ENCODE measurements around the gene NRXN2.

NRXN2 gene

DNA sequence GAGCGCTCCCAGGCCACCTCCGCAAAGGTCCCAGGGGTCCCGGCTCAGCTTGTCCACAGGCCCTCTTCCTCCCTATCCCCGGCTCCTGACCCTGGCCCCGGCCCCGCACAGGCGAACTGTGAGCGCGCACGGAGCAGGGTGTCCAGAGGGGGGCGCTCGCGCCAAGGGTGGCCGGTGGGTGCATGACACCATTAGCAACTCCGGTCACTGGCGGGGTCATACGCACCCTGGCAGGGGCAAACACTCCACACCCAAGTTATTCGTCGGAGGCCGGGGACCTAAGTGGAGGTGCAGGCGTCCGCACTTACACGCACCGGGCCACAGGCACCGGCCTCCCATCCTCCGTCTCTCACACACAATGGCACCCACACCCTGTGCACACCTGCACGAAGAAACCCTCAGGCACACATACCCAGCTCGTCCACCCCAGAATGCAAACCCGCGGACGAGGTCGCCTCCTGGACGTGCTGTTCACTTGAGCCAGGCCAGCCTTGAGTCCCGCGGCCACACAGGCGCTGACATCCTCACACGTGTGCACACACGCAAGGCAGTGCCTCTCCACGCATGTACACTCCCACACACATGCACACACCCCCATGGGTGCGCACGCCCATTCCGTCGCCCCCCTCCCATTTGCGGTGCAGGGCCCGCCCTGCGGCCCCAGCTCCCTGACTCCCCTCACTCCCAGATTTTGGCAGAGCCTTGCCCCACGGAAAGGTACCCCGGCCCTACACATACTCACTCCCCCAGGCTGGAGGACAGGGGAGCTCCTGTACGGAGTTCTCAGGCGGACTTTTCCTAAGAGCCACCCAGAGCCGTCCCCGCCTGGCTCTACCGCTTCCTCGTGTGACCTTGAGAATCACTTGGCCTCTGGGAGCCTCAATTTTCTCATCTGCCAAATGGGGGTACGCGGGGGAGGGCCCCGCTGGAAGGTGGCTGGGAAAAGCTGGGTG lies 20.9 kb upstream of the NRXN2 start, which contains the start of gene RASGRP2:
RASGRP2 (minus strand) TSS at position 552 of the 953 bp plus-strand sequence. CDS start 1,276 bp downstream, outside the sequence.
- no peak for DNase-seq

DNA sequence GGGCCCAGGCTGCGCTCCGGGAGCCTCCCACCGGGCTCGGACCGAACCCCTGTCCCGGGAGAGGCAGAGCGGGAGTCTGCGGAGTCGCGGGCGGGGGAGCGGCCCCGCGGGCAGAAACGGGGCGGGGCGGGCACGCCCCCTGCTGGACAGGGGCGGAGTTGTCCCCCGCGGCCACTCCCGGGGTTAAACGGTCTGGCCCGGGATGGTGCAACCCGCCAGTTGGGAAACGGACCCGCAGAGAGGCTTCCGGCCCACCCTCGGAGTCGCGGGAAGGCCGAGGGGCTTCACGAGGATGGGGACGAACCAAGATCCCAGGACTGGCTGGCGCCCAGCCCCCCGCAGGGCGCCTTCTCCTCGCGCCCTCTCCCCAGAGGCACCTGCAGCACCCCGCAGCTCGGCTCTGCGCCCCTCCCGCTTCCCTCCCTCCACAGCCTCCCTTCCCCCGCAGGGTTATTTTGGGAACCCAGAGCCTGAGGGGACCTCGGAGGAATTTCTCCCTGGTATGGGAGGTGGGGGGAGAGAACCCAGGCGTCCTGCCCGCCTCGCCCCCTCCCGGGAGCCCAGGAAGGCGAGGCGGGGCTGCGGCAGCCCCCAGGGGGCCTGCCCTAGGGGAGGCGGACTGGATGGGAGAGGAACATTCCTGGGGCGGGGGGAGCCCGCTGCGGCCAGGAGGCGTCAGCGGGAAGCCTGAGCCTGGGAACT lies 20.0 kb upstream of the NRXN2 start:
- peak; percentile 51 for DNase-seq

GRCh38 chr11:64742087-64742888 lies 19.3 kb upstream of the NRXN2 start:
- DNase-seq, result no peak

- DNase-seq, result no peak
These were observed 18.5 kb upstream of the NRXN2 start for GRCh38 chr11:64741375-64742086.

- no peak for DNase-seq
These were observed 16.9 kb upstream of the NRXN2 start for GRCh38 chr11:64739871-64740270.

GRCh38 chr11:64736654-64737053 lies 13.7 kb upstream of the NRXN2 start:
- DNase-seq, result no peak

DNA sequence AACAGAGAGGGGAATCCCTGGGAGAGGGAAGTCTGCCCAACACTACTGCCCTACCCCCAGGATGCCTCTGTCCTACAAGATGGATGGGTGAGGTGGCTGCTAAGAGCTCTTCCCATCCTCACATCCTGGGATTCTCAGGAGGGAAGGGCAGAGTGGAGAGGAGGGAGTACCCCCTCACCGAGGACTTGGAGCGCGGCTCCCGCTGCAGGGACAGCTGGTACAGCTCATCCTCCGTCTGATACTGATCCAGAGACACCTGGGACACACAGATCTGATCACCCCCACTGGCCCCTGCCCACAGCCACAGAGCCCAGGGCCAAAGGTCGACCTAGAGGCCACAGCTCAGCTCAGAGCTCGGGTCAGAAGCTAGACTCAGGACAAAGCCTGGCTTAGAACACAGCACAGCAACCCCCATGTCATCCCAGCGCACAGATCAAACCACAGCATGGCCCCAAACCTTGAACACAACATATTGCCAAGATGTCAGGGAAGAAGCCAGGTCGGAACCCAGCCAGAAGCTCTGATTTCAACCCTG lies 12.8 kb upstream of the NRXN2 start:
- DNase-seq, result no peak

- DNase-seq, result no peak
These were observed 12.1 kb upstream of the NRXN2 start for GRCh38 chr11:64734811-64735724.

GRCh38 chr11:64731601-64732000 lies 8.6 kb upstream of the NRXN2 start:
- DNase-seq, result no peak

DNA sequence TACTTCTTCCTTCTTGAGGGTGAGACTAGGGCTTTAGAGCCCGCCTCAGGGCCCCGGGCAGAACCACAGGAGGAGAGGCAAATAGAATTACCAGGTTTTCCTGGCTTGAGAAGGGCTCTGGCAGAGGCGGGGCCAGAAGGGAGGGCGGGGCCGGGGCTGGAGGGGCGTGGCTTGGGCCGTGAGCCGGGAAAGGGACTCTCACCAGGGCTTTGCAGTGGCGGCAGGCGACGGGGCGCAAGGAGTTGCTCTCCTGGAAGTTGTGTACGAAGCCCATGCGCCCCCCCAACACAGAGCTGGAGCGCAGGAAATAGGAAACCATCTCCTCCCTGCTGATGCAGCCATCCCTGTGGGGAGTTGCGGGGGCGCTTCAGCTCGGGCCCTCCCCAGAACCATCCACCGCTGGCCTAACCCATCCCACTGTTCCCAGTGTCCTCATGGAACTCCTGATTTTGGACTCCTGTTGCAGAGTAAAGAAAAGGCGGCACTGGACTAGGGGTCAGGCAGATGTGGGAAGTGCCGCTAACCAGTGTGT lies 6.9 kb upstream of the NRXN2 start:
- no peak for DNase-seq

GRCh38 chr11:64728757-64729365 lies 5.9 kb upstream of the NRXN2 start:
- DNase-seq, result no peak

GRCh38 chr11:64726867-64727530 lies 4.0 kb upstream of the NRXN2 start:
- DNase-seq, result no peak

DNA sequence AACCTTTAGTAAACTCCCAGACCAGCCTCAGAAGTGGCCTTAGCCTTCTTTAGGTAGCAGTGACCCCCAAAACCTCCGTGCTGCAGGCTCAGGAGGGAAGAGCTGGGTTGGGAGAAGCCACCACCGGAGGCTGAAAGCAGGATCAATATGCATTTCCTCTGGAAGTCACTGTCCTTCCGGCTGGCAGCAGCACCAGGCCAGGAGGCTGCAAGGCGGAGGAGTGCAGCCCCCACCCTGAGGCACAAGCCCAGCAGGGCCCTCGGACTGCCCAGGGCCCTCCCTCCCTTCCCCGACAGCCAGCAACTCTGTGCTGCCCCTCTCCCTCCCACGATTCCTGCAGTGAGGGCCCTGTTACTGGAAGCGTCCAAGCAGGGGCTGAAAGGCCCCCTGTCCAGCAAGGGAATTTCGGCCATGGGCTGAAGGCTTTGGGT lies 3.2 kb upstream of the NRXN2 start:
- no peak for DNase-seq

DNA sequence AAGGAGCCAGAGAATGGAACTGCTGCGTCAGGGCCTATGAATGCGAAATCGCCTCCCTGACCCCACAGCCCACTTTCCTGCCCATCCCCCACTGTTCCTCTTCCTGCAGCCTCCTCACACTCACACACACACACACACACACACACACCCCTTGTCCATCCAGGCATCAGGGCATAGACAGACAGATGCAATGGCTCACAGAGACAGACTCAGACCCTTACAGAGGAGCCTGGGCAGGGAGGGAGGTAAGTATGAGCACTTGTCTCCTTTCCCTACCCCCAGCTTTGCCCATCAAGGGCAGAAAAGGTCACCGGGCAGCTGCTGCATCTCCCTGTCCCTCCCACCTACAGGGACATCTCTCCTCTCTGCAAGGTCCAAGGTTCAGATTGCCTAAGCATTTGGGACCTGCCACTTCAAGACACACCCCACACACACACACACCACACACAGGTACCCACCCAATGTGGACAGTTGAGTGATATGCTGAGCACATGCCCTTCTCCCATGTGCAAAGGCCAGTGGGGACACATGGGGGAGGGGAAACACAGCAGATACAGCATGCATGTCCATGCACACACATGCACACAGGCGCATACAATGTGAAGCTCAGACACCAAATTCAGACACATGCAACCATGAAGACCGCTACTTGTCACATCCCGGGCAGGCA lies 2.0 kb upstream of the NRXN2 start:
- no peak for DNase-seq

GRCh38 chr11:64723907-64724862 lies 1.2 kb upstream of the NRXN2 start:
- DNase-seq, result no peak

GRCh38 chr11:64722141-64723065 lies 594 bp downstream of the NRXN2 start:
- DNase-seq, result no peak

DNA sequence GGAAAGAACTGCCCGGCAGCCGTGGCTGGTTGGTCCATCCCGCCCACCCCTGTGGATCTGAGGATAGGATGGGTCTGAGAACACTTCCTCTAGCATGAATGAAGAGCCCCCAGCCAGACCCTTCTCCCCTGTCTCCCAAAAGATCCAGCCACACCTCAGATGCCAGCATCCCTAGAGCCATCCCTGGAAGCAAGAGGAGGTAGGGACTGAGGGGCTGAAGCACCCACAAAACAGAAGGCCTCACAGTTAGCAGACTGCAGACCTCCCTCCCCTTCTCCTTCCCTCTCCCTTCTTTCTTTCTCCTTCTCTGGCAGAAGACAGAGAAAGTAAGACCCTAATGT lies 1.7 kb downstream of the NRXN2 start:
- no peak for DNase-seq

All from fibroblast of skin of scalp (primary cell).